Pons (tissue), 1 donor: ENCODE measurements around the gene C1QTNF6.
"Not testable (repeated sequence)": the region's sequence is repeated elsewhere in the genome, so short reads cannot be mapped to it uniquely, and the experiment has no call there.

Source experiments
- DNase-seq: peaks from one replicate; pipeline ENCODE4 v3.0.0-alpha.2; 2016; ENCODE audit warnings: low spot score

Gene C1QTNF6

GRCh38 chr22:37206841-37207821 lies 19.1 kb upstream of the C1QTNF6 start:
- no peak for DNase-seq

GRCh38 chr22:37206118-37206840 lies 18.2 kb upstream of the C1QTNF6 start:
- no peak for DNase-seq

GRCh38 chr22:37205046-37205445 lies 17.0 kb upstream of the C1QTNF6 start:
- DNase-seq = no peak

- no peak for DNase-seq
These were observed 16.1 kb upstream of the C1QTNF6 start for GRCh38 chr22:37204045-37204655.

- no peak for DNase-seq
These were observed 15.5 kb upstream of the C1QTNF6 start for GRCh38 chr22:37203354-37204044.

- DNase-seq = no peak
These were observed 14.7 kb upstream of the C1QTNF6 start for GRCh38 chr22:37202716-37203115.

- no peak for DNase-seq
These were observed 14.0 kb upstream of the C1QTNF6 start for GRCh38 chr22:37202001-37202555.

GRCh38 chr22:37201443-37201820 lies 13.4 kb upstream of the C1QTNF6 start:
- not testable (repeated sequence) for DNase-seq

- DNase-seq = no peak
These were observed 11.7 kb upstream of the C1QTNF6 start for GRCh38 chr22:37199760-37200108.

GRCh38 chr22:37199103-37199759 lies 11.2 kb upstream of the C1QTNF6 start:
- DNase-seq = peak; percentile 95

- DNase-seq = peak; percentile 79
These were observed 10.4 kb upstream of the C1QTNF6 start for GRCh38 chr22:37198258-37199102.

- no peak for DNase-seq
These were observed 9.6 kb upstream of the C1QTNF6 start for GRCh38 chr22:37197451-37198257.

- DNase-seq = peak; percentile 53
These were observed 8.7 kb upstream of the C1QTNF6 start for GRCh38 chr22:37196539-37197450.

GRCh38 chr22:37195921-37196320 lies 7.9 kb upstream of the C1QTNF6 start:
- no peak for DNase-seq

- DNase-seq = no peak
These were observed 6.7 kb upstream of the C1QTNF6 start for GRCh38 chr22:37194750-37195149.

- DNase-seq = peak; percentile 78
These were observed 5.7 kb upstream of the C1QTNF6 start for GRCh38 chr22:37193629-37194191.

- DNase-seq = no peak
These were observed 4.7 kb upstream of the C1QTNF6 start for GRCh38 chr22:37192741-37193140.

GRCh38 chr22:37192204-37192603 lies 4.2 kb upstream of the C1QTNF6 start:
- DNase-seq = no peak
